DND-41 (cell line): ENCODE measurements around the gene SLC17A9.

Experiments
- EZH2 ChIP-seq: IDR thresholded peaks from 3 replicates; pipeline ENCODE4 v1.6.1; 2012; ENCODE audit warnings: borderline replicate concordance, low read depth, mild to moderate bottlenecking, moderate library complexity, low read length, inconsistent platforms; ENCODE audit not compliant: severe bottlenecking
- TF ChIP-seq, protein P1 (sequence below): IDR thresholded peaks from 2 replicates; pipeline ENCODE4 v1.5.1; 2012; ENCODE audit warnings: borderline replicate concordance, low read length, moderate library complexity, mild to moderate bottlenecking; ENCODE audit not compliant: poor library complexity, severe bottlenecking; ENCODE audit errors: extremely low read depth

DNA sequence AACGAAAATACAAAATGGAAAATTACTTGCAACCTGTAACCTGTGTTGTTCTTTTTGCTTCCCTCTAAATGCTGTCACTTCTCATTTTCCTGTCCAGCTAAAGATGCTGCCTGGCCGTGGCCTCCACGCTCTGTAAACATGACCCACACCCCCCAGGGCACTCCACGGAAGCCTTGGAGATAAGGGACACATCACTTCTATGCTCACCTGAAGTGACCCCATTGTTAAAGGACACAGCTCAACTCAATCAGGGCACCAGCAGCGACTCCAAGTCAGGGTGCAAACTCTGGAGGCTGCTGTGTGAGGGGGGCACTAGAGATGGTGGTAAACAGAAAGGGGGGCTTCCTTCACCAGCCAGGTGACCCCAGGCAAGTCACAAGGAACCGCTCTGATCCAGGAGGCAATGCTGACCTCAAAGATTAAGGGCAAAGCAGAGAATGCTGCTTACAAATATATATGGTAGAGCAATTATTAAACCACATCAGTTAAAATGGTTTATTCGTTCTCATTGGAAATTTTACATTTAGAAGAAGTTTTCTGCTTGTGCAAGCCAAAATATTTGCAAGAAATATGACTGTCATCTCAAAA is 39.4 kb upstream of the SLC17A9 start:
- TF ChIP-seq, protein P1, sequence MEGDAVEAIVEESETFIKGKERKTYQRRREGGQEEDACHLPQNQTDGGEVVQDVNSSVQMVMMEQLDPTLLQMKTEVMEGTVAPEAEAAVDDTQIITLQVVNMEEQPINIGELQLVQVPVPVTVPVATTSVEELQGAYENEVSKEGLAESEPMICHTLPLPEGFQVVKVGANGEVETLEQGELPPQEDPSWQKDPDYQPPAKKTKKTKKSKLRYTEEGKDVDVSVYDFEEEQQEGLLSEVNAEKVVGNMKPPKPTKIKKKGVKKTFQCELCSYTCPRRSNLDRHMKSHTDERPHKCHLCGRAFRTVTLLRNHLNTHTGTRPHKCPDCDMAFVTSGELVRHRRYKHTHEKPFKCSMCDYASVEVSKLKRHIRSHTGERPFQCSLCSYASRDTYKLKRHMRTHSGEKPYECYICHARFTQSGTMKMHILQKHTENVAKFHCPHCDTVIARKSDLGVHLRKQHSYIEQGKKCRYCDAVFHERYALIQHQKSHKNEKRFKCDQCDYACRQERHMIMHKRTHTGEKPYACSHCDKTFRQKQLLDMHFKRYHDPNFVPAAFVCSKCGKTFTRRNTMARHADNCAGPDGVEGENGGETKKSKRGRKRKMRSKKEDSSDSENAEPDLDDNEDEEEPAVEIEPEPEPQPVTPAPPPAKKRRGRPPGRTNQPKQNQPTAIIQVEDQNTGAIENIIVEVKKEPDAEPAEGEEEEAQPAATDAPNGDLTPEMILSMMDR: no peak
- no peak for TF ChIP-seq EZH2
